Calu3 (cell line): ENCODE measurements around the gene SMIM8. TPM values are rescaled to one million over a fixed set of nuclear protein-coding genes. Genes with fewer than 3 reads are reported as not detected.

Experiments
- BruUV-seq: library from RNA; stranded (reverse); fragments of 400-500 nt; replicated peaks from 2 replicates; lab custom pipeline; 2021; lab: Mats Ljungman, UMichigan
- CTCF ChIA-PET: fragments of 300-600 bp; sonication (Branson Sonifier 250); formaldehyde crosslinking; loops from one replicate; lab custom pipeline; 2022; ENCODE audit warnings: antibody characterized with exemption; lab: Charles Lee
- DNase-seq: peaks from one replicate; pipeline ENCODE4 v3.0.0; 2022
- H3K27ac Mint-ChIP-seq: one replicate; pipeline ENCODE4 v1.8.0; 2022; ENCODE audit warnings: mixed read lengths; ENCODE audit not compliant: unreplicated experiment
- H3K27me3 Mint-ChIP-seq: one replicate; pipeline ENCODE4 v1.8.0; 2022; ENCODE audit warnings: mixed read lengths; ENCODE audit not compliant: unreplicated experiment
- H3K36me3 Mint-ChIP-seq: one replicate; pipeline ENCODE4 v1.8.0; 2022; ENCODE audit warnings: mild to moderate bottlenecking, moderate library complexity, mixed read lengths; ENCODE audit not compliant: insufficient read depth, unreplicated experiment
- H3K4me1 Mint-ChIP-seq: one replicate; pipeline ENCODE4 v1.8.0; 2022; ENCODE audit warnings: mild to moderate bottlenecking, low read depth, mixed read lengths; ENCODE audit not compliant: unreplicated experiment
- H3K4me3 Mint-ChIP-seq: one replicate; pipeline ENCODE4 v1.8.0; 2022; ENCODE audit warnings: mild to moderate bottlenecking, low read depth, moderate library complexity, mixed read lengths; ENCODE audit not compliant: unreplicated experiment
- H3K9me3 Mint-ChIP-seq: one replicate; pipeline ENCODE4 v1.8.0; 2022; ENCODE audit warnings: low read depth, mixed read lengths; ENCODE audit not compliant: unreplicated experiment
- intact Hi-C: fragments of 100-400 bp; cut with micrococcal nuclease; formaldehyde crosslinking; loops from one replicate; pipeline ENCODE4 v1.10.0; 2022; ENCODE audit not compliant: unreplicated experiment
- total RNA-seq: library from RNA; stranded (reverse); gene quantifications from 2 replicates; pipeline ENCODE4 v1.2.3, GENCODE V29; 2022
- TF ChIP-seq, protein P1 (sequence below): fragments of 200-600 bp; IDR thresholded peaks from one replicate; pipeline ENCODE4 v1.8.0; 2022; ENCODE audit warnings: antibody characterized with exemption; ENCODE audit not compliant: unreplicated experiment

The SMIM8 gene
- total RNA-seq, 1 experiment from 2014 or later, result 15.1 TPM

GRCh38 chr6:87382861-87383260 is 60.5 kb downstream of the SMIM8 start:
- BruUV-seq, result no TSS peak
- H3K9me3 Mint-ChIP-seq, result no peaks in the 10 kb centered on the region
- intact Hi-C loops, result no loop called here
- H3K4me3 Mint-ChIP-seq, result no peak overlapping the region
- no peaks in the 10 kb centered on the region for H3K4me1 Mint-ChIP-seq
- CTCF ChIA-PET, result no interaction called here
- TF ChIP-seq, protein P1, sequence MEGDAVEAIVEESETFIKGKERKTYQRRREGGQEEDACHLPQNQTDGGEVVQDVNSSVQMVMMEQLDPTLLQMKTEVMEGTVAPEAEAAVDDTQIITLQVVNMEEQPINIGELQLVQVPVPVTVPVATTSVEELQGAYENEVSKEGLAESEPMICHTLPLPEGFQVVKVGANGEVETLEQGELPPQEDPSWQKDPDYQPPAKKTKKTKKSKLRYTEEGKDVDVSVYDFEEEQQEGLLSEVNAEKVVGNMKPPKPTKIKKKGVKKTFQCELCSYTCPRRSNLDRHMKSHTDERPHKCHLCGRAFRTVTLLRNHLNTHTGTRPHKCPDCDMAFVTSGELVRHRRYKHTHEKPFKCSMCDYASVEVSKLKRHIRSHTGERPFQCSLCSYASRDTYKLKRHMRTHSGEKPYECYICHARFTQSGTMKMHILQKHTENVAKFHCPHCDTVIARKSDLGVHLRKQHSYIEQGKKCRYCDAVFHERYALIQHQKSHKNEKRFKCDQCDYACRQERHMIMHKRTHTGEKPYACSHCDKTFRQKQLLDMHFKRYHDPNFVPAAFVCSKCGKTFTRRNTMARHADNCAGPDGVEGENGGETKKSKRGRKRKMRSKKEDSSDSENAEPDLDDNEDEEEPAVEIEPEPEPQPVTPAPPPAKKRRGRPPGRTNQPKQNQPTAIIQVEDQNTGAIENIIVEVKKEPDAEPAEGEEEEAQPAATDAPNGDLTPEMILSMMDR, result no peak
- no peaks in the 10 kb centered on the region for H3K27me3 Mint-ChIP-seq
- no peak overlapping the region for H3K27ac Mint-ChIP-seq
- no peaks in the 10 kb centered on the region for H3K36me3 Mint-ChIP-seq
- no peak for DNase-seq

- intact Hi-C loops, result no loop called here
- DNase-seq, result no peak
- BruUV-seq, result no TSS peak
- TF ChIP-seq, protein P1, result no peak
- CTCF ChIA-PET, result no interaction called here
- Mint-ChIP-seq H3K27me3 (no peaks in the 10 kb centered on the region), H3K4me3 (no peak overlapping the region), H3K9me3 (no peaks in the 10 kb centered on the region), H3K36me3 (no peaks in the 10 kb centered on the region), H3K4me1 (no peaks in the 10 kb centered on the region), H3K27ac (no peak overlapping the region)
Observed at GRCh38 chr6:87384038-87384437, 61.6 kb downstream of the SMIM8 start.

GRCh38 chr6:87384449-87384848 is 62.1 kb downstream of the SMIM8 start:
- Mint-ChIP-seq H3K4me1 (no peaks in the 10 kb centered on the region), H3K27me3 (no peaks in the 10 kb centered on the region), H3K4me3 (no peak overlapping the region), H3K27ac (no peak overlapping the region), H3K36me3 (no peaks in the 10 kb centered on the region), H3K9me3 (no peaks in the 10 kb centered on the region)
- BruUV-seq, result no TSS peak
- intact Hi-C loops, result no loop called here
- CTCF ChIA-PET, result no interaction called here
- DNase-seq, result no peak
- TF ChIP-seq, protein P1, result no peak

DNA sequence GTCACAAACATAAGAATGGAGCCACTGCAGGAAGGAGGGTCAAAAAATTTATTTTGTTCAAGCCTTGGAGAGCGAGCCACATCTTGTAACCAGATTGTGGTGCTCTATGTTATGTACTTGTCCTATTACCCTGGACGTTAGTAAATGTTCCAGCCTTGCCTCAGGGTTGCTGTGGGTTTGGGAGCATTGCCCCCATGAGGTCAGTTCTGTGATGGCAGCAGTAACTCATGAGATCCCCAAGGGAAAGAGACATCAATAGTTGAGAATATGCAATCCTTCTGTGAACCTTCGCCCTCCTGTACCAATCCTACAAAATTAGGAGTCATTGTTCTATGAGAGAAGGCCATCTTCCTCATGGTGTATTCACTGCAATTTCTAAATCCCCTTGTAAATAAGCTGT is 68.9 kb downstream of the SMIM8 start:
- no peaks in the 10 kb centered on the region for H3K9me3 Mint-ChIP-seq
- CTCF ChIA-PET, result no interaction called here

More for the DNA sequence above, 68.9 kb downstream of the SMIM8 start:
- H3K4me1 Mint-ChIP-seq, result no peaks in the 10 kb centered on the region
- no peaks in the 10 kb centered on the region for H3K36me3 Mint-ChIP-seq
- H3K27me3 Mint-ChIP-seq, result no peaks in the 10 kb centered on the region
- no TSS peak for BruUV-seq
- TF ChIP-seq, protein P1, result no peak
- H3K4me3 Mint-ChIP-seq, result no peak overlapping the region
- intact Hi-C loops, result loop anchor here (1.0 to 10.0 kb wide), 3 partner anchors 114 to 325 kb away; partner anchors contain the start of gene ORC3
- H3K27ac Mint-ChIP-seq, result no peak overlapping the region
- peak; percentile 22 for DNase-seq

Other genes starting within 250 kb of the SMIM8 start
- gene CGA, start 227.5 kb upstream of the SMIM8 start, total RNA-seq, result not detected in 2 replicates
- 41.6 and 44.6 TPM in 2 replicates for gene ZNF292, start 167.0 kb upstream of the SMIM8 start, total RNA-seq
- gene GJB7, start 6.7 kb downstream of the SMIM8 start, total RNA-seq, result 0.47 TPM in 1 of 2 replicates, not detected in the other
- gene C6orf163, start 22.2 kb downstream of the SMIM8 start, total RNA-seq, result 5.9 TPM in 2 replicates
- 0.14 and 0.24 TPM in 2 replicates for gene CFAP206, start 85.4 kb downstream of the SMIM8 start, total RNA-seq
- gene SLC35A1, start 150.4 kb downstream of the SMIM8 start, total RNA-seq, result 17.5 and 19.4 TPM in 2 replicates